GM19397 (cell line): ENCODE measurements around the gene CDC45.

Experiments
- ATAC-seq: cut with Tn5 transposase; IDR thresholded peaks from one replicate; pipeline ENCODE4 v1.9.1; 2021; ENCODE audit warnings: mild to moderate bottlenecking, moderate library complexity; ENCODE audit not compliant: unreplicated experiment

CDC45 gene

DNA sequence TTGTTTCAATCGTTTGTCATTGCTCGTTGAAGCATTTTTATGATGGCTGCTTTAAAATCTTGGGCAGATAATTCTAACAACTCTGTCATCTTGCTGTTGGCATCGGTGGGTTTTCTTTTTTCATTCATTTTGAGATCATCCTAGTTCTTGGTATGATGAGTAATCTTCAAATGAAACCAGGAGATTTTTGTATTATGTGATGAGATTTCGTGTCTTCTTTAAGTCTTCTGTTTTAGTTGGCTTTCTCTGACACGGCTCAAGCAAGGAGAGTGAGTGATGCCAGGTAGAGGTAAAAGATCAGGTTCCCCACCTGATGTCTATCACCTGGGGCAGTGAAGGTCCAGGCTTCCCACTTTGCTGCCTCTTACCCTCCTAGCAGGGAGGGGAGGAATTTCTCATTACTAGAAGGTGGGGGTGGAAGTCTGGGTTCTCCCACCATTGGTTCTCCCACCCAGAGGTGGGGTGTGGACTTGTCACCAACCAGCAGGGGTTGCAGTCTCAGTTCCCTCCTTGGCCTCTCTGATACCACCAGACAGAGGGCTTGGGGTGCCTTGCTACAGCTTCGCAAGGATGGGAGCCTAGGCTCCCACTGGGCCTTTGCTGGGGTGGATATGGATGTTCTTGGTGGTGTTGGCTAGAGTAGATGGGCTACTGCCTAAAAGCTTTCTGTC is 12.9 kb downstream of the CDC45 start:
- ATAC-seq: no peak

- no peak for ATAC-seq
Observed at GRCh38 chr22:19494001-19494560, 14.4 kb downstream of the CDC45 start.

GRCh38 chr22:19494676-19495173 is 15.0 kb downstream of the CDC45 start:
- ATAC-seq: no peak

DNA sequence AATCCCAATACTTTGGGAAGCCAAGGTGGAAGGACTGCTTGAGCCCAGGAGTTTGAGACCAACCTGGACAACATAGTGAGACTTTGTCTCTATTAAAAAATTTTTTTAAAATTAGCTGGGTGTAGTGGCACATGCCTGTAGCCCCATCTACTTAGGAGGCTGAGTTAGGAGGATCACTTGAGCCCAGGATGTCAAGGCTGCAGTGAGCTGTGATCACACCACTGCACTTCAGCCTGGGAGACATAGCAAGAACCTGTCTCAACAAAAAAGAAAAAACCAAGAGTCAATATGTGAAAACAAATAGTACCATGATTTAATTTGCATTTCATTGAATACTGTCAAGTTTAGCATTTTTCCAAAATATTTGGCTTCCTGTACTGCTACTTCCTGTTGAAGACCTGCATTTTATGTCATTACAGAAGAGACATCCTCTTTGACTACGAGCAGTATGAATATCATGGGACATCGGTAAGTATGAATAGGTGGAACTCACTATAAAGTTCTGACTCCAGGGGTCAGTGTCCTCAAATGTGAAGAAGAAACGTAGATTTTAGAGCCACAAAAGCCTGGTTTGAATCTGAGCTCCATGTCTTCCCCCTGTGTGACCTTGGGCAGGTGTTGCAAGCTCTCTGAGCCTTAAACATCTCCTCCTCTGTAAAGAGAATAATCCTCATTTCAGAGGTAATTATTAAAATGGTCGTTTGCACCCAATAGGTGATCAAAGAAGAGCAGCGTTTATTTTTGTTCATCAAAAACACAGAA is 16.0 kb downstream of the CDC45 start:
- no peak for ATAC-seq

- no peak for ATAC-seq
Observed at GRCh38 chr22:19496324-19496630, 16.6 kb downstream of the CDC45 start.

- ATAC-seq: no peak
Observed at GRCh38 chr22:19497245-19497644, 17.5 kb downstream of the CDC45 start.

DNA sequence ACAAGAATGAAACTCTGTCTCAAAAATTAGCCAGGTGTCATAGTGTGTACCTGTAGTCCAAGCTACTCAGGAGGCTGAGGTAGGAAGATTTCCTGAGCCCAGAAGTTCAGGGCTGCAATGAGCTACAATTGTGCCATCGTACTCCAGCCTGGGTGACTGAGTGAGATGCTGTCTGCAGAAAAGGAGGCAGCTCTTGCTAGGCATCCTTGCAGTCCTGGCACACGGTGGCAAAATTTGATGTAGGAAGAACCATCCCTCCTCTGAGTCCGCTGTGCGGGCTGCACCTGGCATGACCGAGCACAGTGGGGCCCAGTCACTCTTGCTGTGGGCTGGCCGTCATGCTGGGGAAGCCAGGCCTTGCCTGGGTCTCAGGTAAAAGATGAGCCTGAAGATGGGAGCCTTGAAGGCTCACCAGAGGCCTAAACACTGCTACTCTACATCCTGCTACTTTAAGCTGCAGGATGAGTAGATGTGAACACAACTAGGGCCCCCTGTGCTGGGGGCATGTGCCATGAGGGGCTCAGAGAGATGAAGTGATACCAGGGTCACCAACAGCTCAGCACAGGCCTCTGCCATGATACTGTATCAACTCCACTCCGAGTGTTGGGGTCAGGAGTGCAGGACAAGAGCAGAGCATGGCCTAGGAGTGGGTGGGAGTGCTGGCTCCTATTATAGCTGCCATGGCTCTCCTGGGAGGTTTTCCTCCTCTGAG is 18.6 kb downstream of the CDC45 start:
- no peak for ATAC-seq

GRCh38 chr22:19498866-19499190 is 19.1 kb downstream of the CDC45 start:
- no peak for ATAC-seq

- no peak for ATAC-seq
Observed at GRCh38 chr22:19499236-19499879, 19.6 kb downstream of the CDC45 start.

GRCh38 chr22:19499880-19500242 is 20.1 kb downstream of the CDC45 start:
- no peak for ATAC-seq

DNA sequence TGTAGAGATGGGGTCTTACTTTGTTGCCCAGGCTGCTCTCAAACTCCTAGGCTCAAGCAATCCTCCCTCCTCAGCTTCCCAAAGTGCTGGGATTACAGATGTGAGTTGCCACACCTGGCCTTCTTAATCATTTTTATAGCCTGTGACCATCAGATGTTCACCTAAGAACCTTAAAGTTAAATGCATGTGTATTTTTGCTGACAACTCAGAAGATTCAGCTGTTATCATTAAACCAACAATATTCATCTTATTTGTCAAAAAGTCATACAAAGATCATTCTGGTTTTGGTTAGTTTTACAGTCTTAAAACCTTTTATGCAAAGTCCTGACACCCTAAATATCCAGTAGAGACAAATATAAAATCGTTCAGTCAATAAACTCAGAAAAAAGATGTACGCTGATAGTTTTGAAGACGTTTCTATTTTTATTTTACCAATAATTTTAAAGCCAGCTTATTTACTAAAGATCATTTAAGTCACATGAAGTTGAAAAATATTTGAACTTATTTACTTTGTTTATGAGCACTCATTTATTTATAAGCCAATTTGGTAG is 22.3 kb downstream of the CDC45 start:
- ATAC-seq: no peak

GRCh38 chr22:19503367-19503766 is 23.6 kb downstream of the CDC45 start:
- no peak for ATAC-seq

DNA sequence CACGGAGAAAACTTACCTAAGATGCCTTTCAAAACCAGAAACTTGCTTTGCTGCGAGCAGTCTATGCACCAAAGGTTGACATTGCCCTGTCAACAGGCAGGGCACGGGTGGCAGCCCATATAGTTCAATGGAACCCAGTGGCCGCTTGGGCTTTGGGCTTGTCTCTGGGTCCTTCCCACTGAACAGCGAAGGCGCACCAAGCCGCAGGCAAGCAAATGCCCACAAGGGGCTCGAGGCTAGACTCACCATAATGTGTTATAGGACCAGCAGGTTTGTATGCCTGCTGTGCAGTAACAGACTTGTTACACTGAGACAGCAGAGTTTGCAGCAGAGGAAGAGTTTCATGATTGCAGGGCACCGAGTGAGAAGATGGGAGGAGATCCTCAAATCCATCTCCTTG is 24.1 kb downstream of the CDC45 start:
- no peak for ATAC-seq

DNA sequence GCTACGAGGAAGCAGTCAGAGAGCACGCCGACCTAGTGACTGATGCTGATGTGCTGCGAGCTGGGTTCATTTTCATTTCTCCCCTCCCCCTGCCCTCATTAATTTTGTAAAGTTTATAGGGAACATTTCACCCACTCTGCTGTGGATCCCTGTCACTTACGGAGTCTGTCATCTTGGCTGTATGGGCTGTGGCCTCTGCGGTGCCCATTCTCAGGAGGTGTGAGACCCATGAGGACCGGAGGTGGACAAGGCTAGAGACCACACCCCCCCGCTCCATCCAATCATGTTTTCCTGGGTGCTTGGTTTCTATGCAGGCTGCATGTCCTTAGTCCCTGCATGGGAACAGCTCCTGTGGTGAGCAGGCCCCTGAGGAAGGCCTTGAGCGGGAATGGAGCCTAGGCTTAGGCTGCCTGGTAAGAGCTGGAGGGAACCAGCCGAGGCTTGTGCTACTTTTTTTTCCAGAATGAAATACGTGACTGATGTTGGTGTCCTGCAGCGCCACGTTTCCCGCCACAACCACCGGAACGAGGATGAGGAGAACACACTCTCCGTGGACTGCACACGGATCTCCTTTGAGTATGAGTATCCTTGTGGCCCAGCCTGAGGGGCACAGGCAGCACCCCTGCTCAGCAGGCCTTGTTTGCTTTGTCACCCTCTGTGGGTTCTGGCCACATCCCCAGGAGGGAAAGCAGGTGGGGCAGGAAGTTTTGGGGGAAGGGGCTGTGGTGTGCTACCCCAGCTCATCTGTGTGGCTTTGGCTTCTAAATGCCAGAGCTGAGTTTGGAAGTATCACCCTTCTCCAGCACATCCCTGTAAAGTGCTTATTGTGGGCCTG is 25.4 kb downstream of the CDC45 start:
- no peak for ATAC-seq

- ATAC-seq: no peak
Observed at GRCh38 chr22:19505735-19506126, 26.0 kb downstream of the CDC45 start.

DNA sequence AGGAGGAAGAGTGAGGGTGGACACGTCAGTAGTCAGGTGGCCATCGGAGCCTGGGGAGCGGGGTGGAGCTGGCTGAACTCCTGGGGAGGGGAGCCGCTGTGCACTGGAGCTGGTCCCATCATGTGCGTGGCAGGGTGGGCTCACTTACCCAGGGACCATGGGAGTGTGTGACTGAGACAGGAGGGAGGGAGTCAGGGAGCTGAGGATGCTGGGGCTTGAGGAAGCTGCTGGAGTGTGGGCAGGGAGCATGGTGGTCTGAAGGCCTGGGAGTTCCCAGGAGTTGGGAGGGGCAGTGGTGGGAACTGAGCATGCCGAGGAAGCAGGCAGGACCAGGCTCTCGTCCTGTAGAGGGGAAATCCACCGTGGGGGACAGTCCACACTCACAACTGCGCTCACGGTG is 26.5 kb downstream of the CDC45 start:
- no peak for ATAC-seq

- ATAC-seq: no peak
Observed at GRCh38 chr22:19507534-19507861, 27.8 kb downstream of the CDC45 start.

DNA sequence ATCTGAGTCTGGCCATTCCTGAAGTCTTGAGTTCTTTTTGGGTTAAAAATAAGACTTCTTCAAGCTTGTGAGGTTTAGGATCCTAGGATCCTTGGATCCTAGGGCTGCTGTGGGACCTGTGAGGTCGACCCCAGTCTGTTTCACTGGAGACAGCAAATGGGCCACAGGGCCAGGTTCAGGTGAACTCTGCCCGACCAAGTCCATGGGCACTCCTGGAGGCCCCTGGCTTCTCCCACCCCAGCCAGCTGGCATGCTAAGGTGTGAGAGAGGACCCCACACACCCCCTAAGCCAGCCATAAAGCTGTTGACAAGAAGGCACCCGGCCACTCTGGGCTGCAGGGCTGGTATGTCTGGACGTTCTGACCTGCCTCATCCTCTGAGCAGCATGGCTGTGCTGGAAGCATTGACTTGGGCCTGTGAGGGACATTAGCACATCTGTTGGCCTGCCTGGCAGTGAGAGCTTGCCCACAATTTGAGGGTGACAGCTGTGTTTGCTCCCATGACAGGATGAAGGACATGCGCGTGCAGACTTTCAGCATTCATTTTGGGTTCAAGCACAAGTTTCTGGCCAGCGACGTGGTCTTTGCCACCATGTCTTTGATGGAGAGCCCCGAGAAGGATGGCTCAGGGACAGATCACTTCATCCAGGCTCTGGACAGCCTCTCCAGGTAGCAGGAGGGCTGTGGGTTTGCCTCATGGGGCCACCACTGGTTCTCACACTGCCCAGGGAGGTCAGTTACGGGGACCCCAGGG is 28.5 kb downstream of the CDC45 start:
- ATAC-seq: no peak

GRCh38 chr22:19509191-19509590 is 29.5 kb downstream of the CDC45 start:
- ATAC-seq: no peak

DNA sequence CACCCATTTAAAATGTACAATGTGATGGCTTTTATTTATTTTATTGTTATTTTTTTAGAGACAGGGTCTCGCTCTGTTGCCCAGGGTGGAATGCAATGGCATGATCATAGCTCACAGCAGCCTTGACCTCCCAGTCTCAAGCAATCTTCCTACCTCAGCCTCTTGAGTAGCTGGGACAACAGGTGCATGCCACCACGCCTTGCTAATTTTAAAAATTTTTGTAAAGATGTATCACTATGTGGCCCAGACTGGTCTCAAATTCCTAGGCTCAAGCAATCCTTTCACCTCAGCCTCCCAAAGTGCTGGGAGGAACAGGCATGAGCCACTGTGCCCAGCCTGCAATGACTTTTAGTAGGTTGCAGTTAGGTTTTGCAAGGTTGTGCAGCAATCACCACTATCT is 30.2 kb downstream of the CDC45 start:
- no peak for ATAC-seq
